Progenitor cell of endocrine pancreas (in vitro differentiated cells): Measurements from ENCODE around the gene LXN. TPM values are rescaled to one million over a fixed set of nuclear protein-coding genes. Genes with fewer than 3 reads are reported as not detected.

Experiments
- DNase-seq: peaks from one replicate; pipeline ENCODE4 v3.0.0; 2021; ENCODE audit warnings: low spot score; ENCODE audit not compliant: unreplicated experiment
- H3K27ac Mint-ChIP-seq: 2 replicates; pipeline ENCODE4 v1.8.0; 2021; ENCODE audit warnings: mild to moderate bottlenecking, moderate library complexity, mixed read lengths
- H3K27me3 Mint-ChIP-seq: 2 replicates; pipeline ENCODE4 v1.8.0; 2021; ENCODE audit warnings: mixed read lengths
- H3K36me3 Mint-ChIP-seq: 2 replicates; pipeline ENCODE4 v1.8.0; 2022; ENCODE audit warnings: mixed read lengths; ENCODE audit not compliant: insufficient read depth
- H3K4me1 Mint-ChIP-seq: 2 replicates; pipeline ENCODE4 v1.8.0; 2021; ENCODE audit warnings: low read depth, mixed read lengths
- H3K4me3 Mint-ChIP-seq: 2 replicates; pipeline ENCODE4 v1.8.0; 2021; ENCODE audit warnings: low read depth, mild to moderate bottlenecking, moderate library complexity, mixed read lengths
- H3K9me3 Mint-ChIP-seq: 2 replicates; pipeline ENCODE4 v1.8.0; 2021; ENCODE audit warnings: low read depth, mixed read lengths
- CTCF ChIP-seq: fragments of 200-600 bp; sonication (generic); IDR thresholded peaks from one replicate; pipeline ENCODE4 v1.5.0; 2021; ENCODE audit warnings: antibody characterized with exemption, mild to moderate bottlenecking; ENCODE audit not compliant: unreplicated experiment
- total RNA-seq: library from RNA; stranded (reverse); gene quantifications from 2 replicates; pipeline ENCODE4 v1.2.1, GENCODE V29; 2021

Gene LXN
- total RNA-seq, 1 donor from 2014 or later = 13.3 TPM

- H3K27ac Mint-ChIP-seq = no peak overlapping the region
- H3K36me3 Mint-ChIP-seq = peaks cover 2% of the 10 kb centered on the region
- DNase-seq = no peak
- no peak overlapping the region for H3K4me3 Mint-ChIP-seq
- no peaks in the 10 kb centered on the region for H3K27me3 Mint-ChIP-seq
- H3K4me1 Mint-ChIP-seq = no peaks in the 10 kb centered on the region
- no peak for TF ChIP-seq CTCF
- peaks cover 13% of the 10 kb centered on the region for H3K9me3 Mint-ChIP-seq
Measured at GRCh38 chr3:158631981-158632380, 40.5 kb downstream of the LXN start.

- peaks cover 2% of the 10 kb centered on the region for H3K4me1 Mint-ChIP-seq
- no peak overlapping the region for H3K27ac Mint-ChIP-seq
- no peaks in the 10 kb centered on the region for H3K27me3 Mint-ChIP-seq
- H3K4me3 Mint-ChIP-seq = no peak overlapping the region
- TF ChIP-seq CTCF = no peak
- DNase-seq = no peak
- peaks cover 9% of the 10 kb centered on the region for H3K9me3 Mint-ChIP-seq
- peaks cover 2% of the 10 kb centered on the region for H3K36me3 Mint-ChIP-seq
Measured at GRCh38 chr3:158625881-158626280, 46.6 kb downstream of the LXN start.

GRCh38 chr3:158617982-158618875, 54.2 kb downstream of the LXN start:
- TF ChIP-seq CTCF = no peak
- Mint-ChIP-seq H3K27ac (no peak overlapping the region), H3K9me3 (peaks cover 27% of the 10 kb centered on the region), H3K36me3 (peaks cover 2% of the 10 kb centered on the region), H3K4me1 (peaks cover 2% of the 10 kb centered on the region), H3K4me3 (no peak overlapping the region), H3K27me3 (no peaks in the 10 kb centered on the region)
- DNase-seq = no peak

Other genes starting within 250 kb of the LXN start
- 20.2 and 21.7 TPM in 2 replicates for gene MLF1, start 101.5 kb downstream of the LXN start, total RNA-seq
- 33.2 and 34.4 TPM in 2 replicates for gene GFM1, start 28.1 kb downstream of the LXN start, total RNA-seq
- gene RARRES1, start 59.8 kb upstream of the LXN start, total RNA-seq = 1.1 and 3.3 TPM in 2 replicates
- gene MFSD1, start 129.4 kb upstream of the LXN start, total RNA-seq = 17.6 and 17.8 TPM in 2 replicates